ENCODE data around the gene CYP3A7.
"Not testable (repeated sequence)": the region's sequence is repeated elsewhere in the genome, so short reads cannot be mapped to it uniquely, and the experiment has no call there.

Gene CYP3A7

DNA sequence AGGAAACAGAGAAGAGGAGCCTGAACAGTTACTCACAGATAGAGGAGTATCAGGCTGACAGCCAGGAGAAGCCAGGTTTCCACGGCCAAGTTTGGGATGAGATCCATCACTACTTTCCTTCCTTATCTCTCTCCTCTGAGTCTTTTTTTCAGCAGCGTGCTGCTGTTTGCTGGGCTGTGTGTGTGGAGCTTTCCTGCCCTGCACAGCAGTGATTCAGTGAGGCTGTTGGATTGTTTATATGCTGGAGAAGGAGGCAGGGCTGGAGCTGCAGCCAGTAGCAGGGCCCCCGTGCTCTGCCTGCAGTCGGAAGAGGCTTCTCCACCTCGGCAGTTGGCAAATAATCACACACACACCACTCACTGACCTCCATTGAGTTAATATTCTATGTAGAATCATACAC is at the start of gene CYP3A7:
TSS of gene CYP3A7 (minus strand) at position 210 of the 400 bp plus-strand sequence. CDS start at position 107, 103 bp downstream.
- no peaks in the 10 kb centered on the region for H3K9me3 ChIP-seq (ENCODE audit: low read length)

DNA sequence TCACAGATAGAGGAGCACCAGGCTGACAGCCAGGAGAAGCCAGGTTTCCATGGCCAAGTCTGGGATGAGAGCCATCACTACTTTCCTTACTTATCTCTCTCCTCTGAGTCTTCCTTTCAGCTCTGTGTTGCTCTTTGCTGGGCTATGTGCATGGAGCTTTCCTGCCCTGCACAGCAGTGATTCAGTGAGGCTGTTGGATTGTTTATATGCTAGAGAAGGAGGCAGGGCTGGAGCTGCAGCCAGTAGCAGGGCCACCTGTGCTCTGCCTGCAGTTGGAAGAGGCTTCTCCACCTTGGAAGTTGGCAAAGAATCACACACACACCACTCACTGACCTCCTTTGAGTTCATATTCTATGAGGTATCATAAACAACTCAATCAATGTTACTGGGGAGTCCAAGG is 49.0 kb upstream of the CYP3A7 start, which contains the start of gene CYP3A4:
TSS of gene CYP3A4 (minus strand) at position 178 of the 400 bp plus-strand sequence. CDS start at position 75, 103 bp downstream.
- no peak within 1 kb of the TSS for H3K27ac ChIP-seq (ENCODE audit: low read depth, low read length)
- no peak within 1 kb of the TSS for H3K4me3 ChIP-seq (ENCODE audit: low read depth in 1 of 2, low read length in 2 of 2)
- no peak within 1 kb of the TSS for H3K9ac ChIP-seq (ENCODE audit: low read length)
- no peaks in the 10 kb centered on the region for H3K9me3 ChIP-seq (ENCODE audit: low read length)
- H3K36me3 ChIP-seq (ENCODE audit: insufficient read depth, low read length): no peaks in the 10 kb centered on the region
- no peaks in the 10 kb centered on the region for H3K4me1 ChIP-seq (ENCODE audit: insufficient read depth, low read length)
- no peaks in the 10 kb centered on the region for H3K27me3 ChIP-seq (ENCODE audit: control insufficient read depth in 1 of 2, insufficient read depth in 2 of 2, low read length in 2 of 2)

More for the DNA sequence above, at the start of gene CYP3A7:
- no peaks in the 10 kb centered on the region for H3K27me3 ChIP-seq (ENCODE audit: control insufficient read depth in 1 of 2, insufficient read depth in 2 of 2, low read length in 2 of 2)
- H3K4me1 ChIP-seq (ENCODE audit: insufficient read depth, low read length): no peaks in the 10 kb centered on the region
- no peak within 1 kb of the TSS for H3K27ac ChIP-seq (ENCODE audit: low read depth, low read length)
- no peak within 1 kb of the TSS for H3K9ac ChIP-seq (ENCODE audit: low read length)
- H3K36me3 ChIP-seq (ENCODE audit: insufficient read depth, low read length): no peaks in the 10 kb centered on the region
- no peak within 1 kb of the TSS for H3K4me3 ChIP-seq (ENCODE audit: low read depth in 1 of 2, low read length in 2 of 2)

DNA sequence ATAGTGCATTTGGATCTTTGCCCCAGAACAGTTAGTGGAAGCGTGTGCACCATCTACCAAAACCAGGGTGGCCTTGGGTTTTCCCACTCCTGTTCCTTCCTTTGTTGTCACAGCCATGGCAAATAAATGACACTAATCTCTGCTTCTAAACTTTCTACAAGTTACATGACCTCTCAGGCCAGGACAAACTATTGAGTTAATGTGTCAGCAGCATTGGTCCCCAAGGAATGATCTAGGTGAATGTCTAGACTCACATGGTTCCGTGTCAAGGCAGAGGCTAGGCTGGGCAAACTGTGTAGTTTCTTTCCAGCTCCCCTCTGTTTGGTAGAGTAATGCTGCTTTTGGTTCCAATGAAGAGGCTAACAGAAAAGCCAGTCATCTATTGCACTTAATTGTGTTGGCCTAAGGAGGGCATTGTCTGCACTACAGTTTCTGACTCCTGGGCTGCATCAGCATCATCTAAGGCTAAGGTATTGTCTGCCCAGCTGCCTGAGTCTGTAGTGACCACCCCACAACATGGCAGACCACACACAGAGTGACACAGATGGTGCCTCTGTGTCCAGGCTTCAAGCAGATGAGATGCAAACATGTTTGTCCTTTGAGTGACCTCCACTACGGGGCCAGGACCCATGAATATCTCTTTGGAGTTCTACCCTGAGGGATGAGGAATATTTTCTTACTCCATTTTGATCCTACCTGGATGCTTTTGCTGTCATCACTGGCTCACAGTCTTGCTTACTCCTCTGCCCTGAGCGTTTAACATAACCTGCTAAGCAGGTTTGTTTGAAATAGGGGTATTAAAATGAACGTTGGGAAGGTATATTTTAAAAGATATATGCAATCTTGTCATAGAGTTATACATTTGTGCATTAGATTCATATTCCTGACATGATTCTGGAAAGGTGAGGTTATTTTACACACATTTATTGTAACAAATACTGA is 47.3 kb upstream of the CYP3A7 start:
- Histone ChIP-seq H3K9ac (ENCODE audit: low read length) (no peak overlapping the region), H3K4me1 (ENCODE audit: insufficient read depth, low read length) (no peaks in the 10 kb centered on the region)

DNA sequence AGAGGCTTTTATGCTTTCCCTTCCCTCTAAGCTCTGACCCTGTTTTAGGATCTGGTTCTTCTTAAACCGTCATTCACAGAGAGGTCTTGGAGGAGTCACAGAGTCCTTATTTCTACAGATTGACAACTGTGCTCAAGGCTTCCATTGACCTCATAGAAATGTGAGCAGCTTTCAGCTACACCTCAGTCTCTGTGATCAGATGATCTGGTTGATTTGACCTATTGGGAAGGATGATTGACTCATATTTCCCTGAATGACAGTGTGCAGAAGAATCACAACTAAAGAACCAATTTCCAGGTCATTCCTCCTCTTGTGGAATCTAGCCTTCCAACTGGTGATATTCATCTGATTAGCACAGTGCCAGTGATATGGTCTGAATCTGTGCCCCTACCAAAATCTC is 45.6 kb upstream of the CYP3A7 start:
- no peak overlapping the region for H3K27ac ChIP-seq (ENCODE audit: low read depth, low read length)
- H3K9me3 ChIP-seq (ENCODE audit: low read length): no peaks in the 10 kb centered on the region
- no peaks in the 10 kb centered on the region for H3K36me3 ChIP-seq (ENCODE audit: insufficient read depth, low read length)
- H3K4me3 ChIP-seq (ENCODE audit: low read depth in 1 of 2, low read length in 2 of 2): no peak overlapping the region
- H3K27me3 ChIP-seq (ENCODE audit: control insufficient read depth in 1 of 2, insufficient read depth in 2 of 2, low read length in 2 of 2): no peaks in the 10 kb centered on the region
- no peak overlapping the region for H3K9ac ChIP-seq (ENCODE audit: low read length)
- H3K4me1 ChIP-seq (ENCODE audit: insufficient read depth, low read length): no peaks in the 10 kb centered on the region

More for the DNA sequence above, 47.3 kb upstream of the CYP3A7 start:
- no peaks in the 10 kb centered on the region for H3K9me3 ChIP-seq (ENCODE audit: low read length)
- no peaks in the 10 kb centered on the region for H3K36me3 ChIP-seq (ENCODE audit: insufficient read depth, low read length)
- H3K27me3 ChIP-seq (ENCODE audit: control insufficient read depth in 1 of 2, insufficient read depth in 2 of 2, low read length in 2 of 2): no peaks in the 10 kb centered on the region
- no peak overlapping the region for H3K27ac ChIP-seq (ENCODE audit: low read depth, low read length)
- H3K4me3 ChIP-seq (ENCODE audit: low read depth in 1 of 2, low read length in 2 of 2): no peak overlapping the region

DNA sequence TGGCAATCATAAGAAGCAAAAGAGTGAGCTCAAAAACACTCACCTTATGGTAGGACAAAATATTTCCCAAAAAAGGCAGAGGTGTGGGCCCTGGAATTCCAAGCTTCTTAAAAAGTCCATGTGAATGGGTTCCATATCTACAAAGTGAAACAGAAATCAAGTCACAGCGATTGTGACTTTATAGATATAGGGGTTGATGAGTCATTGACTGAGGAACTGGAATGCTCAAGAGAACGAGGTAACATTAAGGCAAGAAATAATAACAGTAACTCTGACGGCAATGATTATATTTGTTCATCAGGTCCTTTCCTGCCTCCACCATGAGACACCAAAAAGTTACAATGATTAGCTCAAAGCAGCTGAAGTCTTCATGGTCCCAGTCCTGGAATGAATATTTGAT is 45.0 kb upstream of the CYP3A7 start:
- no peak overlapping the region for H3K9ac ChIP-seq (ENCODE audit: low read length)
- H3K4me1 ChIP-seq (ENCODE audit: insufficient read depth, low read length): no peaks in the 10 kb centered on the region
- H3K4me3 ChIP-seq (ENCODE audit: low read depth in 1 of 2, low read length in 2 of 2): no peak overlapping the region
- no peak overlapping the region for H3K27ac ChIP-seq (ENCODE audit: low read depth, low read length)
- no peaks in the 10 kb centered on the region for H3K36me3 ChIP-seq (ENCODE audit: insufficient read depth, low read length)
- no peaks in the 10 kb centered on the region for H3K9me3 ChIP-seq (ENCODE audit: low read length)
- no peaks in the 10 kb centered on the region for H3K27me3 ChIP-seq (ENCODE audit: control insufficient read depth in 1 of 2, insufficient read depth in 2 of 2, low read length in 2 of 2)

DNA sequence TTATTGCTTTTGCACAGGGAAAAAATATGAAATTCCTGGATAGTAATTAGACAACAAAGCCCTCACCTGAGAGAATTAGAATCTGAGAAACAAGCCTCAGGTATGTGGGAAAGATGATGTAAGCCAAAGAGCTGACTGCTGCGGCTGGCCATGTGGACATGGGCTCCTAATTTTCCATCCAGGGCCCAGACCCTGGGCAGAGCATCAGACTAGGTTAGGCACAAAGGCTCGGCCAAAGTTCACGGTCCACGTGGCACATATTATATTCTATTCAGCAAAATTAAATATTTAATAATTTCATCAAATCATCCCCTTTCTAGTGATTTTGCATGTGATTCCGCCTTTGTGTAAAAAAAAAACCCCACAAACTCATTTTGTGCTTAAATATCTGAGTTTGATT is 43.9 kb upstream of the CYP3A7 start:
- no peaks in the 10 kb centered on the region for H3K36me3 ChIP-seq (ENCODE audit: insufficient read depth, low read length)
- H3K27me3 ChIP-seq (ENCODE audit: control insufficient read depth in 1 of 2, insufficient read depth in 2 of 2, low read length in 2 of 2): no peaks in the 10 kb centered on the region
- no peak overlapping the region for H3K9ac ChIP-seq (ENCODE audit: low read length)
- no peaks in the 10 kb centered on the region for H3K9me3 ChIP-seq (ENCODE audit: low read length)
- no peak overlapping the region for H3K27ac ChIP-seq (ENCODE audit: low read depth, low read length)
- H3K4me1 ChIP-seq (ENCODE audit: insufficient read depth, low read length): no peaks in the 10 kb centered on the region
- no peak overlapping the region for H3K4me3 ChIP-seq (ENCODE audit: low read depth in 1 of 2, low read length in 2 of 2)

DNA sequence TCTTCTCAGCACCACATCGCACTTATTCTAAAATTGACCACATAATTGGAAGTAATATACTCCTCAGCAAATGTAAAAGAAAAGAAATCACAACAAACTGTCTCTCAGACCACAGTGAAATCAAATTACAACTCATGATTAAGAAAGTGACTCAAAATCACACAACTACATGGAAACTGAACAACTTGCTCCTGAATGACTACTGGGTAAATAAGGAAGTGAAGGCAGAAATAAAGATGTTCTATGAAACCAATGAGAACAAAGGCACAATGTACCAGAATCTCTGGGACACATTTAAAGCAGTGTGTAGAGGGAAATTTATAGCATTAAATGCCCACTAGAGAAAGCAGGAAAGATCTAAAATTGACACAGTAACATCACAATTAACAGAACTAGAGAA is 38.4 kb upstream of the CYP3A7 start:
- not testable (repeated sequence) for H3K4me1 ChIP-seq (ENCODE audit: insufficient read depth, low read length); H3K4me3 ChIP-seq (ENCODE audit: low read depth in 1 of 2, low read length in 2 of 2); H3K36me3 ChIP-seq (ENCODE audit: insufficient read depth, low read length); H3K9ac ChIP-seq (ENCODE audit: low read length); H3K27me3 ChIP-seq (ENCODE audit: control insufficient read depth in 1 of 2, insufficient read depth in 2 of 2, low read length in 2 of 2); H3K27ac ChIP-seq (ENCODE audit: low read depth, low read length); H3K9me3 ChIP-seq (ENCODE audit: low read length)

DNA sequence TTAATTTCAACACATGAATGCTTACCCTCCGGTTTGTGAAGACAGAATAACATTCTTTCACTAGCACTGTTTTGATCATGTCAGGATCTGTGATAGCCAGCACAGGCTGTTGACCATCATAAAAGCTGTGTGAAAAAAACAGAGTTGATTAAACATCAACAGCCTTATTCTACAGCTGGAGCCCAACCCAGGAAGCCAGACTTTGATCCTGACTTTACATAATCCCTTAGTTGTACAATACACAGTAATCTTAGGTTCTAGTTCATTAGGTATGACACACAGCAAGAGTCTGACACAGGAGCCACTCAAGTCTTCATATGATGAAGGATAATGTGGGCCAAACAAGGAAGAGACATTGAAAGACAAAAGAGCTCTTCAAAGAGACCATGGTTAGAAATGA is 37.6 kb upstream of the CYP3A7 start:
- no peaks in the 10 kb centered on the region for H3K36me3 ChIP-seq (ENCODE audit: insufficient read depth, low read length)
- no peak overlapping the region for H3K4me3 ChIP-seq (ENCODE audit: low read depth in 1 of 2, low read length in 2 of 2)
- H3K9ac ChIP-seq (ENCODE audit: low read length): no peak overlapping the region
- no peak overlapping the region for H3K27ac ChIP-seq (ENCODE audit: low read depth, low read length)
- H3K27me3 ChIP-seq (ENCODE audit: control insufficient read depth in 1 of 2, insufficient read depth in 2 of 2, low read length in 2 of 2): no peaks in the 10 kb centered on the region
- no peaks in the 10 kb centered on the region for H3K4me1 ChIP-seq (ENCODE audit: insufficient read depth, low read length)
- H3K9me3 ChIP-seq (ENCODE audit: low read length): no peaks in the 10 kb centered on the region

DNA sequence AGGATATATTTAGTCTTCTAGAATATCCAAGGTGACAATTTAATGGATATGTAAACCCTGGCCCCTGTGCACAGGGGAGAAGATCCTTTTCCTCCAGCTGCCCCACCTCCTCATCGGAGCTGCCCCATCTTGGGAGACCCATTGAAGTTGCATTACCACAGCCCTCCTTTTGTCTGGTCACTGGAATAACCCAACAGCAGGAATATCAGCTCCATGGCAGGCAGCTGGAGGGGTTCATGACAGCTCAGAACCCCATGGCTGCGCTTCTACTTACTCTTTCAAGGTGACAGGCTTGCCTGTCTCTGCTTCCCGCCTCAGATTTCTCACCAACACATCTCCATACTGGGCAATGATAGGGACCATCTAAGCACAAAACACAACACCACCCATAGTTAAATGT is 34.5 kb upstream of the CYP3A7 start:
- not testable (repeated sequence) for H3K4me3 ChIP-seq (ENCODE audit: low read depth in 1 of 2, low read length in 2 of 2); H3K36me3 ChIP-seq (ENCODE audit: insufficient read depth, low read length); H3K9ac ChIP-seq (ENCODE audit: low read length); H3K27me3 ChIP-seq (ENCODE audit: control insufficient read depth in 1 of 2, insufficient read depth in 2 of 2, low read length in 2 of 2); H3K4me1 ChIP-seq (ENCODE audit: insufficient read depth, low read length); H3K27ac ChIP-seq (ENCODE audit: low read depth, low read length); H3K9me3 ChIP-seq (ENCODE audit: low read length)

DNA sequence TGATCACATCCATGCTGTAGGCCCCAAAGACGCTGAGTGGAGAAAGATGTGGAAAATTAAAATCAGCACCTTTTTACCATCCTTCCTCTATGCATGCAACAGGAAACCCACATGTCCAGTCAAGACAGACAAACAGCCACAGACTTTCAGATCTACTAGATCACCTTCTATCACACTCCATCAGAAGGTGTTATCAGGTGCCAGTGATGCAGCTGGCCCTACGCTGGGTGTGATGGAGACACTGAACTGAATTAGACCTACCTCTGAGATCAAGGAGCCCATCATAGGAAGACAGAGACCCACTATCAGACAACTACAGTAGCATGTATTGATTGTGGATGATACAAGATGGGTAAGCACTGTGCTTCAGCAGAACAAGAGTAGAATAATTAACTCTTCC is 33.5 kb upstream of the CYP3A7 start:
- Histone ChIP-seq H3K9me3 (ENCODE audit: low read length) (no peaks in the 10 kb centered on the region), H3K36me3 (ENCODE audit: insufficient read depth, low read length) (no peaks in the 10 kb centered on the region), H3K4me3 (ENCODE audit: low read depth in 1 of 2, low read length in 2 of 2) (no peak overlapping the region), H3K4me1 (ENCODE audit: insufficient read depth, low read length) (no peaks in the 10 kb centered on the region), H3K9ac (ENCODE audit: low read length) (no peak overlapping the region), H3K27ac (ENCODE audit: low read depth, low read length) (no peak overlapping the region), H3K27me3 (ENCODE audit: control insufficient read depth in 1 of 2, insufficient read depth in 2 of 2, low read length in 2 of 2) (no peaks in the 10 kb centered on the region)

DNA sequence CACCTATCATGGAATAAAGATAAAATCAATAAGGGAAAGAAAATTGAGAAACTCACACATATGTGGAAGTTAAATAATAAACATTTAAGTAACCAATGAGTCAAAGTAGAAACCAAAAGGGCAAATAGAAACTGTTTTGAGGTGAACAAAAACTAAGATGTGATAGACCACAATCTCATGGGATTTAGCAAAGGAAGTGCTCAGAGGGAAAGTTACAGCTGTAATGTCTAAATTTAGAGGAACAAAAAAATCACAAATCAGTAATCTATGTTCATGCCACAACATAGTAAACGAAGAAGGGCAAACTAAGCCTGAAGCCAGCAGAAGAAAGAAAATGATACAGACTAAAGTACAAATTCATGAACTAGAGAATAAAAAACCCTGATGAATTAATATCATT is 32.7 kb upstream of the CYP3A7 start:
- H3K4me1 ChIP-seq (ENCODE audit: insufficient read depth, low read length): no peaks in the 10 kb centered on the region
- H3K9ac ChIP-seq (ENCODE audit: low read length): no peak overlapping the region
- no peaks in the 10 kb centered on the region for H3K9me3 ChIP-seq (ENCODE audit: low read length)
- H3K4me3 ChIP-seq (ENCODE audit: low read depth in 1 of 2, low read length in 2 of 2): no peak overlapping the region
- H3K27ac ChIP-seq (ENCODE audit: low read depth, low read length): no peak overlapping the region
- H3K36me3 ChIP-seq (ENCODE audit: insufficient read depth, low read length): no peaks in the 10 kb centered on the region
- no peaks in the 10 kb centered on the region for H3K27me3 ChIP-seq (ENCODE audit: control insufficient read depth in 1 of 2, insufficient read depth in 2 of 2, low read length in 2 of 2)
